AG09319 (cell line): Measurements from ENCODE around the gene AGR3.

Source experiments
- DNase-seq: peaks from one replicate; pipeline ENCODE4 v3.0.0-alpha.2; 2010; ENCODE audit warnings: low read depth; ENCODE audit errors: extremely low read depth
- CTCF ChIP-seq: IDR thresholded peaks from 2 replicates; pipeline ENCODE4 v1.5.1; 2011; ENCODE audit warnings: low read depth, mild to moderate bottlenecking, inconsistent platforms, low read length, moderate library complexity

AGR3 gene

GRCh38 chr7:16815001-16815400, 66.8 kb downstream of the AGR3 start:
- no peak for DNase-seq
- no peak for TF ChIP-seq CTCF

- no peak for DNase-seq
- no peak for TF ChIP-seq CTCF
These were observed 68.6 kb downstream of the AGR3 start for GRCh38 chr7:16813232-16813616.

- no peak for TF ChIP-seq CTCF
- no peak for DNase-seq
These were observed 69.1 kb downstream of the AGR3 start for GRCh38 chr7:16812542-16813231.

GRCh38 chr7:16811551-16811950, 70.2 kb downstream of the AGR3 start:
- DNase-seq: no peak
- no peak for TF ChIP-seq CTCF

- no peak for DNase-seq
- TF ChIP-seq CTCF: no peak
These were observed 71.2 kb downstream of the AGR3 start for GRCh38 chr7:16810573-16810972.

- no peak for DNase-seq
- no peak for TF ChIP-seq CTCF
These were observed 71.7 kb downstream of the AGR3 start for GRCh38 chr7:16810112-16810511.
